ENCODE results near the gene ARMC5.

The ARMC5 gene

DNA sequence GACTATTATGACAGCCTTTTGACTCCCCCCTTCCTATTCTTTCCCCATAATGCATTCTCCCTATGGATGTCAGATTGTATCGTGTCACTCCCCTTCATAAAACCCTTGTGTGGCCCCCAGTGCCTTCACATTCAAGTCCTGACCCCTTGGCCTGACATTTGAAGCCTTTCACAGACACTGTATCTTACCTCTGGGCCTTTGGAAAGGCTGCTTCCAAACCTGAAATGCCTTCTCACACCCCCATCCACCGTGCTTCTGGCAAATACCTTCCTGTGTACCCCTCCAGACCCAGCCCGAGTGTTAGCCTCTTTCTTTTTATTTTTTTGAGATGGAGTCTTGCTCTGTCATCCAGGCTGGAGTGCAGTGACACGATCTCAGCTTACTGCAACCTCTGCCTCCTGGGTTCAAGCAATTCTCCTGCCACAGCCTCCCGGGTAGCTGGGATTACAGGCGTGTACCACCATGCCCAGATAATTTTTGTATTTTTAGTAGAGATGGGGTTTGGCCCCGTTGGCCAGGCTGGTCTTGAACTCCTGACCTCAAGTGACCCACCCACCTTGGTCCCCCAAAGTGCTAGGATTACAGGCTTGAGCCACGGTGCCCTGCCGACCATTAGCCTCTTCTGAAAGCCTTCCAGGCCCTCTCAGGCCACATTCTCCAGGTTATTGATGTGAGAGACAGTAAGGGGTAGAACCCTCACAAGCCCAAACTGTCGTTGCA, 2.1 kb downstream of the ARMC5 start:
- in situ Hi-C loops (cut with HindIII; ENCODE audit: low sequenced_read_pairs) = no loop called here

GRCh38 chr16:31461921-31462804, 2.9 kb downstream of the ARMC5 start:
- in situ Hi-C loops (cut with HindIII; ENCODE audit: low sequenced_read_pairs) = no loop called here

DNA sequence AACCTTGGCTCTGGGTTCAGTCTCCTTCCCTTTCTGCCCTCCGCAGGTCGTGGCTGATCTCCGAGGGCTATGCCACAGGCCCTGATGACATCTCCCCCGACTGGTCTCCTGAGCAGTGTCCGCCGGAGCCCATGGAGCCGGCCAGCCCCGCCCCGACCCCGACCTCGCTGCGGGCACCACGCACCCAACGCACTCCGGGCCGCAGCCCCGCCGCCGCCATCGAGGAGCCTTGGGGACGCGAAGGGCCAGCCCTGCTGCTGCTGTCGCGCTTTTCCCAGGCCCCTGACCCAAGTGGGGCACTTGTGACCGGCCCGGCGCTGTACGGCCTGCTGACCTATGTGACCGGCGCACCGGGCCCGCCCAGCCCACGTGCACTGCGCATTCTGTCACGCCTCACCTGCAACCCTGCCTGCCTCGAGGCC, 5.1 kb downstream of the ARMC5 start:
- in situ Hi-C loops (cut with HindIII; ENCODE audit: low sequenced_read_pairs) = no loop called here

GRCh38 chr16:31464781-31465260, 5.5 kb downstream of the ARMC5 start:
- in situ Hi-C loops (cut with HindIII; ENCODE audit: low sequenced_read_pairs) = no loop called here

DNA sequence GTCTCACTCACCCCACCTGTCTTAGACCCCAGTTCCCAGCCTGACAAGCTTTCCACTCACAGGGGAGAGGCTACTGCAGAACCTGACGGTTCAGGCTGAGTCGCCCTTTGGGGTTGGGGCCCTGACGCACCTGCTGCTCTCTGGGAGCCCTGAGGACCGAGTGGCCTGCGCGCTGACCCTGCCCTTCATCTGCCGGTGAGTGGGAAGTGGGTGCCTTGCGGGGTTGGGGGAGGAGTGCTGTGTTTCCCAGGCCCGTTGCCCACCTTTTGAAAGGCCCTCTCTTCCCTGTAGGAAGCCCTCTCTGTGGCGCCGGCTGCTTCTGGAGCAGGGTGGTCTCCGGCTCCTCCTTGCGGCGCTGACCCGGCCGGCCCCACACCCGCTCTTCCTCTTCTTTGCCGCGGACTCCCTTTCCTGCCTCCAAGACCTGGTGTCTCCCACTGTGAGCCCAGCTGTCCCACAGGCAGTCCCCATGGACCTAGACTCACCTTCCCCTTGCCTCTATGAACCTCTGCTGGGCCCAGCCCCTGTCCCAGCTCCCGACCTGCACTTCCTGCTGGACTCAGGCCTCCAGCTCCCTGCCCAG, 6.6 kb downstream of the ARMC5 start:
- in situ Hi-C loops (cut with HindIII; ENCODE audit: low sequenced_read_pairs) = no loop called here

DNA sequence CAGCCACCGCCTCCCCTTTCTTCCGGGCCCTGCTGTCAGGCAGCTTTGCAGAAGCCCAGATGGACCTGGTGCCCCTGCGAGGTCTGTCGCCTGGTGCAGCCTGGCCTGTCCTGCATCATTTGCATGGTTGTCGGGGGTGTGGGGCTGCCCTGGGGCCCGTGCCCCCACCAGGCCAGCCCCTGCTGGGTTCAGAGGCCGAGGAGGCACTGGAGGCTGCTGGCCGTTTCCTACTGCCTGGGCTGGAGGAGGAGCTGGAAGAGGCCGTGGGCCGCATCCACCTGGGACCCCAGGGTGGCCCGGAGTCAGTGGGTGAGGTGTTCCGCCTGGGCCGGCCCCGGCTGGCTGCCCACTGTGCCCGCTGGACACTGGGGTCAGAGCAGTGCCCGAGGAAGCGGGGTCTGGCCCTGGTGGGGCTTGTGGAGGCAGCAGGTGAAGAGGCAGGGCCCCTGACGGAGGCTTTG, 7.1 kb downstream of the ARMC5 start:
- in situ Hi-C loops (cut with HindIII; ENCODE audit: low sequenced_read_pairs) = no loop called here

DNA sequence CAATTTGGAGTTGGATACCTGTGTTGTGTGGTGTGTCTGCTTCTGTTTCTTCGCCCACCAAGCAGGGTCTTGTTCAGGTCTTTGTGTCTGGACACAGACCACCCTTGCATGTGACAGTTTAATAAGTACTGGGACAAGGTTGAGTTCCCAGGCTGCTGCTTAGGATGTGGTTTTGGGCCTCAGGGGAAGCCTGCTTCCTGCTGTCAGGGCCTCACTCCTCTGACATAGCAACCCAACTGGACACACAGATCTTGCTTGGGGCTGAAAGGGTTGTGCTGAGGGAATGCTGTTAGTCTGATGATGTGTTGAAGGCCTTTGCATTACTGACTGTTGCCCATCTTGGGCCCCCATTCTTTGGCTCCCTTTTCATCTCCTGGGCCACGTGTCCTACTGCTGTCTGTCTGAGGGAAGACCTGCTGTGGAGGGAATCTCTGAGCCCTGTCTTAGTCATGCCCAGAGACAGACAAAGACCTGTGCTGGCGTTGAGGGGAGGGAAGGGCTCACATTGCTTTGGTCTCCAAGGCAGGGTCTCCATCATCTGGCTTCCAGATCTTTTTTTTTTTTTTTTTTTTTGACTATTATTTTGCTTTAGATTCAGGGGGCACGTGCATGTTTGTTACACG, 8.0 kb downstream of the ARMC5 start:
- in situ Hi-C loops (cut with HindIII; ENCODE audit: low sequenced_read_pairs) = no loop called here

DNA sequence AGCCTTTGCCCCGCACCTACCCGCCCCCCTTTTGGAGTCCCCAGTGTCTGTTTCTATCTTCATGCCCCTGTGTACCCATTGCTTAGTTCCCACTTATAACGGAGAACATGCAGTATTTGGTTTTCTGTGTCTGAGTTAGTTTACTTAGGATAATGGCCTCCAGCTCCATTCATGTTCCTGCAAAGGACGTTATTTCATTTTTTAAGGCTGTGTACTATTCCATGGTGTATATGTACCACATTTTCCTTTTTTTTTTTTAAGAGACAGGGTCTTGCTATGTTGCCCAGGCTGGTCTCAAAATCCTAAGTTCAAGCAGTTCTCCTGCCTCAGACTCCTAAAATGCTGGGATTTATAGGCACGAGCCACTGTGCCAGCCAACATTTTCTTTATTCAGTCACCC, 8.6 kb downstream of the ARMC5 start:
- in situ Hi-C loops (cut with HindIII; ENCODE audit: low sequenced_read_pairs) = no loop called here

- in situ Hi-C loops (cut with HindIII; ENCODE audit: low sequenced_read_pairs) = no loop called here
These were observed 11.3 kb downstream of the ARMC5 start for GRCh38 chr16:31470615-31471014.

- in situ Hi-C loops (cut with HindIII; ENCODE audit: low sequenced_read_pairs) = no loop called here
These were observed 12.1 kb downstream of the ARMC5 start for GRCh38 chr16:31471241-31471874.

- in situ Hi-C loops (cut with HindIII; ENCODE audit: low sequenced_read_pairs) = no loop called here
These were observed 12.8 kb downstream of the ARMC5 start, which contains the start of gene TGFB1I1 for GRCh38 chr16:31471875-31472708. Gene TGFB1I1 (plus strand): TSS chr16:31472152. CDS start chr16:31472189, 37 bp downstream.

- in situ Hi-C loops (cut with HindIII; ENCODE audit: low sequenced_read_pairs) = no loop called here
These were observed 13.5 kb downstream of the ARMC5 start for GRCh38 chr16:31472709-31473203.

DNA sequence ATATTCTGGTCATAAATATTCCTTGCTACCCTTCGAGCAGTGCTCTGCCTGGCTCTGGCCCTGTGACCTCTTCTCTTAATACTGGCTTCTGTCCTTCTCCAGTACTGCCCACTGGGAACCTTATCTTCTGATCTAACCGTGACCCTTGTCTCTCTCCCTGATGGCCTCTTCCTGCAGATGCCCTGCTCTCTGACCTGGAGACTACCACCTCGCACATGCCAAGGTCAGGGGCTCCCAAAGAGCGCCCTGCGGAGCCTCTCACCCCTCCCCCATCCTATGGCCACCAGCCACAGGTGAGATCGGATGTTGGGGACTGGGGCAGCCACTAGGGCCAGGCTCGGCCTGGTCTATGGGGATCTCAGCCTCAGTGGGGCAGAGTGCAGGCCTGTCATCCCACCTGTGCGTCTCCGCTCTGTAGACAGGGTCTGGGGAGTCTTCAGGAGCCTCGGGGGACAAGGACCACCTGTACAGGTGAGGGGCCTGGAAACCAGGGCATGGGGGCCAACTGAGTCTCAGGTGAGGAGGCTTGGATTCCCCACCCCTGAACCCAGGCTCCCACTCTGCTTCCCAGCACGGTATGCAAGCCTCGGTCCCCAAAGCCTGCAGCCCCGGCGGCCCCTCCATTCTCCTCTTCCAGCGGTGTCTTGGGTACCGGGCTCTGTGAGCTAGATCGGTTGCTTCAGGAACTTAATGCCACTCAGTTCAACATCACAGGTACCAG, 14.1 kb downstream of the ARMC5 start:
- in situ Hi-C loops (cut with HindIII; ENCODE audit: low sequenced_read_pairs) = no loop called here

DNA sequence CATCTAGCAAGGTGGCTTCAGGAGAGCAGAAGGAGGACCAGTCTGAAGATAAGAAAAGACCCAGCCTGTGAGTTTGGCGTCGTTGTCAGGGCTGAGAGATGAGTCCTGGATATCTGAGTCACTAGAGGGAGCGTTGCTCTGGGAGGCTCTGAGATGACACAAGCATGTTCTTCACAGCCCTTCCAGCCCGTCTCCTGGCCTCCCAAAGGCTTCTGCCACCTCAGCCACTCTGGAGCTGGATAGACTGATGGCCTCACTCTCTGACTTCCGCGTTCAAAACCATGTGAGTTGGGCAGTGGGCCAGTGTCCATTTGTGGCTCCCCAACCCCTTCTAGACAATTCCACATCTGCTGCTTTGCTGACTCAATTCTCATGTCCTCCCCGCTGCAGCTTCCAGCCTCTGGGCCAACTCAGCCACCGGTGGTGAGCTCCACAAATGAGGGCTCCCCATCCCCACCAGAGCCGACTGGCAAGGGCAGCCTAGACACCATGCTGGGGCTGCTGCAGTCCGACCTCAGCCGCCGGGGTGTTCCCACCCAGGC, 14.9 kb downstream of the ARMC5 start:
- in situ Hi-C loops (cut with HindIII; ENCODE audit: low sequenced_read_pairs) = no loop called here

DNA sequence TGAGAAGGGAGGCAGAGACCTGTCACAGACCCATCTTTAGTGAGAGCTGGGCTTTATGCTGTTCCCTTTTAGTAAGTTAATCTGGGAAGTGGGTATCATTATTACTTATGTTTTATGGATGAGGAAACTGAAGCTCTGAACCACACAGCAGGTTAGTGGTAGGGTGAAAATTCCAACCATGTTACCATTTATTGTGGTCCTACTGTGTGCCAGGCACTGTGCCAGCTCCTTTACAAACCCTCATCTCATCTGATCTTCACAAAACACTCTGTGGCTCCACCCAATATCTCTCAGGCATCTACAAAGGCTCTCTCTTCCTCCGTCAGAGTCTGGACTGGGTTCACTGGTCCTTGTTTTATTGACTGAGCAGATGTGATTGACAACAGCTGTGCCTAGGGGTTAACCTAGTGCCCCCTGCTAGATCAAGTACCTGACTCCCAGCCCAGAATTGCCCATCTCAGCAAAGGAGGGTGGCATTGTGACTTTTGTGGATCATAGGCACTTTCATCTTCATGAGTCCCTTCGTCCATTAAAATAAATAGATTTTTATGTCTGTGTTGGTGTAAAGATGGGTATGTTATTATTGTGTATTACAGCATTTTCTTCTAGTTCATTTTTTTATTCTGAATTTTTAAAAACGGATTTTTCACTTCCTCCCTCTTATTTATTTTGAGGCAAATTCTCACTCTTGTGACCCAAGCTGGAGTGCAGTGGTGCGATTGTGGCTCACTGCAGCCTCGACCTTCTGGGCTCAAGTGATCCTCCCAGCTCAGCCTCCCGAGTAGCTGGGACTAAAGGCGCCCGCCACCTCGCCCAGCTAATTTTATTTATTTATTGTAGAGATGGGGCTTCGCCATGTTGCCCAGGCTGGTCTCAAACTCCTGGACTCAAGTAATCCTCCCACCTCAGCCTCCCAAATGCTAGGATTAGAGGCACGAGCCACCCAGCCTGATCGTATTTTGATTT, 15.8 kb downstream of the ARMC5 start:
- in situ Hi-C loops (cut with HindIII; ENCODE audit: low sequenced_read_pairs) = no loop called here

DNA sequence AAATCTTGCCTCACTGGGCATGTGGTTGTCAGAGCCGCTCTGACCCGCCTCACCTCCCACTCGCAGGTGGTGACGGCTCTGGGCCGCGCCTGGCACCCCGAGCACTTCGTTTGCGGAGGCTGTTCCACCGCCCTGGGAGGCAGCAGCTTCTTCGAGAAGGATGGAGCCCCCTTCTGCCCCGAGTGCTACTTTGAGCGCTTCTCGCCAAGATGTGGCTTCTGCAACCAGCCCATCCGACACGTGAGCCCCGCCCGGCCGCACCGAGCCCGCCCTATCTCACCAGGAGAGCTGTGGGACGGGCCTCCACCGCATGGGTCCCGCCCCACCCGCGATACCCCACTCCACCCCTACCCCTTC, 16.6 kb downstream of the ARMC5 start:
- in situ Hi-C loops (cut with HindIII; ENCODE audit: low sequenced_read_pairs) = no loop called here

Data from DLD1 (cell line).